ENCODE data around the gene TKTL1. TPM values are rescaled to one million over a fixed set of nuclear protein-coding genes. Genes with fewer than 3 reads are reported as not detected.

The TKTL1 gene
- total and polyA plus RNA-seq, 12 donors: 2.6 to 14.1 (median 7.3) TPM

DNA sequence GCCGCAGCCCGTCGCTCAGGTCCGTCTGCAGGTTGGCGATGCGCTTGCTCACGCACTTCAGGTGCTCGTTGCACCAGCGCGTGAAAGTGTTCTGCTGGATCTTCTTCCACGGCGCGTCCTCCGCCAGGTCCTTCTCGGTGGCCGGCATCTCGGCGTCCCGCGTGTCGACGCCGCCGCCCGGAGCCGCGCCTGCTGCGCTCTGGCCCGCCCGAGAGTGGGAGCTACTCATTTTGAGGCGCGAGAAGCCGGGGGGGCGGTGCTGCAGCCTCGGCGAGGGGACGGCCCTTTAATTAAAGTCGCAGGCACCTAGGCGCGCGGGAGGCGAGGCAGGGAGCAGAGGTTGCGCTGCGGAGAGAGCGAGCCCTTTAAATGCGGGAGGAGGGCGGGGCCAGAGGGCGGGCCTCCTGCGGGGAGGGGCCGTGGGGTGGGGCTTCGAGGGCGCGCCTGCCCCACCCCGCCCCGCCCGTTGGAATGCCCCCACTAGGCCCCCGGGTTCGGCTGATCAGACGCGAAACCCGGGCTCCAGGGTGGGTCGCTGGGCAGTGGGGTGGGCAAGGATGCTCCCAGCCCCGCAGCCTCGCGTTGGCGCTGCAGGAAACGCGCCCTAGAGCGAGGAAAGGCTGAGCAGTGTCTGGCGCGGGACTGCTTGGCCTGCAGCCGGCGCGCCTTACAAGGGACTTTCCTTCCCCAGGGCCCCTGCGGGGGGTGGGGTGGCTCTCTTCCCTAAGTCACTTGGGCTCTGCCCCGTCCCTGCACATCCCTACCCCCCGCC, 75.6 kb downstream of the TKTL1 start:
- Histone ChIP-seq H3K4me3 (peak overlapping the region; percentile 58 to 92 (median 86)), H3K9me3 (peaks cover 0 to 10% (median 0%) of the 10 kb centered on the region in 11 donors), H3K4me1 (peaks cover 9 to 55% (median 49%) of the 10 kb centered on the region in 9 donors), H3K27ac (peak overlapping the region; percentile 85 to 100 (median 97)), H3K27me3 (no peaks in the 10 kb centered on the region), H3K36me3 (peaks cover 0 to 21% (median 13%) of the 10 kb centered on the region in 9 donors)
- TF ChIP-seq, protein P1, sequence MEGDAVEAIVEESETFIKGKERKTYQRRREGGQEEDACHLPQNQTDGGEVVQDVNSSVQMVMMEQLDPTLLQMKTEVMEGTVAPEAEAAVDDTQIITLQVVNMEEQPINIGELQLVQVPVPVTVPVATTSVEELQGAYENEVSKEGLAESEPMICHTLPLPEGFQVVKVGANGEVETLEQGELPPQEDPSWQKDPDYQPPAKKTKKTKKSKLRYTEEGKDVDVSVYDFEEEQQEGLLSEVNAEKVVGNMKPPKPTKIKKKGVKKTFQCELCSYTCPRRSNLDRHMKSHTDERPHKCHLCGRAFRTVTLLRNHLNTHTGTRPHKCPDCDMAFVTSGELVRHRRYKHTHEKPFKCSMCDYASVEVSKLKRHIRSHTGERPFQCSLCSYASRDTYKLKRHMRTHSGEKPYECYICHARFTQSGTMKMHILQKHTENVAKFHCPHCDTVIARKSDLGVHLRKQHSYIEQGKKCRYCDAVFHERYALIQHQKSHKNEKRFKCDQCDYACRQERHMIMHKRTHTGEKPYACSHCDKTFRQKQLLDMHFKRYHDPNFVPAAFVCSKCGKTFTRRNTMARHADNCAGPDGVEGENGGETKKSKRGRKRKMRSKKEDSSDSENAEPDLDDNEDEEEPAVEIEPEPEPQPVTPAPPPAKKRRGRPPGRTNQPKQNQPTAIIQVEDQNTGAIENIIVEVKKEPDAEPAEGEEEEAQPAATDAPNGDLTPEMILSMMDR (IDR thresholded peaks at IDR 0.05): peak in 1 of 9 donors; percentile 12
- DNase-seq (peak; percentile 93 to 94), ATAC-seq (peak; percentile 56 to 73 (median 70))
- intact Hi-C loops (cut with DNase I): loop anchor here in 1 of 10 donors (2.0 kb wide), 1 partner anchor 46 kb away; no protein-coding TSS in a partner anchor
- whole genome bisulfite sequencing, 2 donors: 0 to 1% methylated on average over 49 to 68 of the region's 77 CpGs

GRCh38 chrX:154371789-154372300, 76.2 kb downstream of the TKTL1 start:
- Histone ChIP-seq H3K36me3 (peaks cover 0 to 15% (median 7%) of the 10 kb centered on the region in 9 donors), H3K4me1 (peaks cover 9 to 51% (median 44%) of the 10 kb centered on the region in 9 donors), H3K27me3 (no peaks in the 10 kb centered on the region), H3K4me3 (peak overlapping the region; percentile 54 to 92 (median 86)), H3K27ac (peak overlapping the region; percentile 61 to 98 (median 93)), H3K9me3 (peaks cover 0 to 10% (median 0%) of the 10 kb centered on the region in 11 donors)
- TF ChIP-seq, protein P1 (IDR thresholded peaks at IDR 0.05): no peak
- peak in 1 of 8 donors; percentile 0 for ATAC-seq
- 4 to 24% methylated on average over 13 to 42 of the region's 43 CpGs for WGBS, 2 donors
- DNase-seq: peak in 1 of 2 donors; percentile 36
- intact Hi-C loops (cut with DNase I): loop anchor here in 2 of 10 donors (2.0 kb wide), 2 partner anchors 47 to 163 kb away; no protein-coding TSS in a partner anchor

- peaks cover 0 to 10% (median 0%) of the 10 kb centered on the region in 11 donors for H3K9me3 ChIP-seq
- H3K4me1 ChIP-seq: peaks cover 5 to 46% (median 36%) of the 10 kb centered on the region in 9 donors
- WGBS, 2 donors: 36 to 39% methylated on average over 4 to 5 of the region's 5 CpGs
- intact Hi-C loops (cut with DNase I): loop anchor here in 3 of 10 donors (1.0 to 2.0 kb wide), 2 partner anchors 162 to 163 kb away; no protein-coding TSS in a partner anchor
- TF ChIP-seq, protein P1 (IDR thresholded peaks at IDR 0.05): no peak
- peaks cover 0 to 7% (median 0%) of the 10 kb centered on the region in 9 donors for H3K36me3 ChIP-seq
- ATAC-seq: no peak
- H3K4me3 ChIP-seq: peak overlapping the region in 9 of 10 donors; percentile 74 to 92 (median 87)
- DNase-seq: peak in 1 of 2 donors; percentile 23
- peak overlapping the region in 7 of 10 donors; percentile 77 to 98 (median 95) for H3K27ac ChIP-seq
- H3K27me3 ChIP-seq: no peaks in the 10 kb centered on the region
These were observed 77.0 kb downstream of the TKTL1 start for GRCh38 chrX:154372612-154373022.

Data from heart right ventricle (tissue), 16 donors.